Activated T-cell treated with anti-CD3 and anti-CD28 coated beads for 4 hours (primary cell): ENCODE results near the gene DPP6.

Experiments used
- DNase-seq: peaks from one replicate; pipeline ENCODE4 v3.0.0-alpha.2; 2020

Gene DPP6

DNA sequence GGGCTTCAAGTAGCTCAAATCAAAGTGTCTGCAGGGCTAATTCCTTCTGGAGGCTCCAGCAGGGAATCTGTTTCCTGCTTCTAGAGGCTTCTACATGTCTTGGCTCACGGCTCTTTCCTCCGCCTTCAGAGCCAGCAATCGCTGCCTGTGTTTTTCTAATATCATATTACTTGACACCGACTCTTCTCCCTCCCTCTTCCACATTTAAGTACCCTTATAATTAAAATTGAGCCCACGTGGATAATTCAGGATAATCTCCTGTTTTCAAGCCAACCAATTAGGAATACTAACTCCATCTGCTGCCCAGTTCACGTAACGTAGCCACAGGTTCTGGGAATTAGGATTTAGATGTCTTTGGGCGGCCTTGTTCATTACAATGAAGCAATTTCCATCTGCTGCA, 372.2 kb downstream of the DPP6 start:
- no peak for DNase-seq

DNA sequence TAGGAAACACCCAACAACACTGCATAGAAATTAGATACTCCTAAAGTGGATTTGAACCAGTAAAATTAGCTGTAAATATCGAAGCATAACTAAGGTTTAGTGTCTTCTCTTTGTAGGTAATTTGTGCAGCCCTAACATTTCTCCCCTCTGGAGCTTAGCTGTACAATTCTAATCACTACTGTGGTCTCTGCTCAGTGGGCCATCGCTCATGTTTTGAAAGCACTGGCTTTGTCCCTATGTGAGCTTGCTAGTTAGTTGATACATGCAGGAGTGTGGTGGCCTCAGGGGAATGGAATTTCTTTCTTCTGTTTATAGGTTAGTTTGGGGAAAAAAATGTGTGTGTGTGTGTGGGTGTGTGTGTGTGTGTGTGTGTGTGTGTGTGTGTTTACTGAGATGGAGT, 373.1 kb downstream of the DPP6 start:
- no peak for DNase-seq

- no peak for DNase-seq
Observed at GRCh38 chr7:154426778-154427177, 374.6 kb downstream of the DPP6 start.

DNA sequence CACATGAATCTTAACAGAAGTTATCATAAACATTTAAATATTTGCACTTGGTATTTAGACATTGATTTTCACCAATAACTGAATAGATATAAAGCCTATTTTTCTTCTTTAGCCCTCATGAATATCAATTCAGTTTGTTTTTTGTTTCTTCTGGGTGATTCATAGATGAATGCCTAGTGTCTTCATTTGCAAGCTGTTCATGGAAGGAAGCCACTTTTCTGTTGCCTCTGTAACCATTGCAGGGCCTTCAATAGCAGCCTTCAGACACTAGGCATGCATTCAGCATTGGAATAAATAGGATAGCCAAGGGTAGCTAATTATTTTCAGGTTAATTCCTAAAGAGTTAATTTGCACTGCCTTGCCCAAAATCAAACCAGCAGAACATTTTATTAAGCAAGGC, 375.3 kb downstream of the DPP6 start:
- no peak for DNase-seq

GRCh38 chr7:154429666-154430404, 377.6 kb downstream of the DPP6 start:
- no peak for DNase-seq

GRCh38 chr7:154430640-154431039, 378.4 kb downstream of the DPP6 start:
- DNase-seq, result no peak

GRCh38 chr7:154431045-154431444, 378.8 kb downstream of the DPP6 start:
- no peak for DNase-seq

DNA sequence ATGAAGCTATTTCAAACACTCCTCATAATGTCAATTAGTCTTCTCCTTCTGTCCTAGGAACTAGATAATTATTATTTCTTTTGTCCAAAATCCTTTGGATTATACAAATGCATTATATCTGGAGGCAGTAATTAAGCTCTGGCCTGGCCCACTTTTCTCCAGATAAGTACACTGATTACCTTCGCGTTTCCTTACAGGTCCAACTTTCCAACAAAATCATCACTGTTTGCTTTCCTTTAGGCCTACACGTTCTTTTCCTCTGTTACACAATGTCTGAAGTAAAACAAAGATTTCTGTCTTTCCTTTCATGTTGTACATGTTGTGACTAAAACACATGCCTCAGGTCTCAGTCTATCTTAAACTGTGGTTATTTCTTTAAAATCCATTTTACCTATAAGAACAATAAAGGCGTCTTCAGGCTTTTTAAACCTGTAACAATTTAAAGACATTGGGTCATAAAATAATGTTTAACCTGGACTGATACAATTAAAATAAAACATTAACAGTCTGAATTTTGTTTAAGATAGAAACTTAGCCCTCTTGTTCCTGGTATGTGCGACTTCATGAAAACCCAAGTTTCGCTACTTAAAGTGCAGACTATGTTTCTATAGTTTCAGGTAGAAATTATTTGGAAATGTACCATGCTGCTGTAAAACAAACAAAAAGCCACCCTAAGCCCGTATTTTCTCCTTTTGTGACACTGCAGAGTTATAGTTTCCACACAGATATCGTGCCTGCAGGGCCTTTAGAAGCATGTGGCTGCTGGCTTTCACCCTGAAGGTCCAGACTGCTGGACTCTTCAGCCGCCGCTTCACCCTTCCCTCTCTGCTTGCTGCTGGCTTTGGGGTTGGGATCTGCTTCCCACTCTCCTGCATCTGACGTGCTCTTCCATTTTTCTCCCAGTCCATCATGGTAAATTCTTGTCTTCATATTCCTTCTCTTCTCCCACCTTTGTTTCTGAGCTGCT, 381.7 kb downstream of the DPP6 start:
- no peak for DNase-seq

- DNase-seq, result no peak
Observed at GRCh38 chr7:154436560-154436959, 384.4 kb downstream of the DPP6 start.

DNA sequence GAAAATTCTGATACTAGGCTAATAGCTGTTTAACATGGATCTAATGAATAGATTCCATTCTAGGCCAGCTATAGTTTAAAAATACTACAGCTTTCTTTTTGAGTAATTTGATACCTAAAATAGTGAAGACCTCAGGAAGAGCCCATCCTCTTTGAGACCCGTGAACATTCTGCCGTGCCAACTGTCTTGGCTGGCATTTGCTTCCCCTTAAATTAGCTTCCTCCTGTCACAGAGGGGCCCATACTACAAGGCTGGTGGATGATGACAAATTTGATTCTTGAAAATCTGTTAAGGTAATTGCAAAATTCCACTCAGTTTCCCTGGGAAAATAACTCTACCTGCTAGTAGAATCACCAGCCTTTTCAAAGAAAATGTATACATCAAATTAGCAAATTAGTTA, 385.0 kb downstream of the DPP6 start:
- no peak for DNase-seq

DNA sequence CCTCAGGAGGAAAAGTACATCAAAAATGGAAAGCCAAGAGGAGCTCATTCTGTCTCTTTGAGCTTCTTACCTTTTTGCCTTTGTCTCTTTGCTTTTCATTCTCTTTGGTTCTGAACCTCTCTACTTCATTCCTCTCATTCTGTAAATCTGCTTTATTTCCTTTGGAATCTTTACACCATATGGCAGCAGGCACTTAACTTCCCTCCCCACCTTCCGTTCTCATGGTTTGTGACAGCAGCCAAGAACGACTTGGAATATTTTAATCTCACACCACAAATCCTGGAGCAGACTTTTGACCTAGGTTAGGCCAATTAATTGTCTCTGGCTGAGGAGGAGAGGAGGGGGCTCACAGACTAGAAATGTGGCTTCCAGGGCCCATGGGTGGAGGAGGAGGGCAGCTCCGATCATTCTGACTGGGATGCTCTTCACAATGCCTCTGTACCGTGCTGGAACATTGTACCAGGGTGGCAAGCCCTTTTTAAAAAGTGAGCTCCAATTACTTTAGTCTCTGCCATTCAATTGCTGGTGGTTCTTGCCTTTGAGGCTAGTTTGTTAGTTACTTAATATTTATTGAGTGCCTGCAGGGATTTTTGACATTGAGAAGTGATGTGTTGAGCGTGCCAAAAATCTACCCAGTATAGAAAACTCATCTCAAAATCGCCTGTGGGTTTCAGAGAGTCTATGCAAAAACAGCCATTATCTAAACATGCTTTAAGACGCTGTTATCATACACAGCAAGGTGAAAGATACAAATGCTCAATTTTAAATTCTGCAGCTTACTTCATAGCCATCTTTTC, 386.6 kb downstream of the DPP6 start:
- DNase-seq, result no peak

DNA sequence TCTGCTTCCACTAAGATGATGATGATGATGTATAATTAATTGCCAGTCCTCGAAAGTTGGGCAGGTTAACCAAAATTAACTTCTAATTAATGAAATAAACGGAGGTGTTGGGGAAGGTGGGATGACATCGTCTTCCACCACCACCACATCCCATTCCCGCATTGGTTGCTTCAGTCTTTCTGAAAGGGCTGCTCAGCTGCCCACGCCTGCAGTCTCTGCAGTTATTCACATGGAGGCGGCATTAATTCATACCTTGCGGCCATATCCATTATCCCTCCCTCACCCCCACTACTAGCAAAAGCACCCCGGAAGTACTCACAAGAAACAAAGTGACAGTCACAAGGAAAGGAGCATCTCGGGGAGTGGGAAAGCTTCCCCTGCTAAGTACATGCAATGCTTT, 387.9 kb downstream of the DPP6 start:
- DNase-seq, result no peak

DNA sequence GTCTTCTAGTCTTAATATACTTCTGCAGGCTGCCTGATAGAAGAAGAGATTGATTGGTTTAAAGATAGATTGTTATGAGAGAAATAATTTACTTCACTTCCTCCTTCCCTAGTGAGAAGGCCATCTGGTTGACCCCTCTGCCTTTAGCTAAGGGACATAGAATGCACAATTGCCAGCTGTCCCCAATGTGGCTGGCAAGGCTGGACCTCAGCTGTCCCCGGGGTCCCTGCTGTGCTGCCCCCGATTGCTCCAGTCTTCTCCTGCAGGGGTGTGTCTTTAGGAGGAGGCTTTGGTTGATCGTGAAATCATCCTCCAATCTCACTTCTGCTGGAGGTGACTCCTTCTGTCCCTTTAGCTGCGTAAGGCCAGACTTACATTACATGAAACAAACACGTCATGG, 388.5 kb downstream of the DPP6 start:
- DNase-seq, result no peak

DNA sequence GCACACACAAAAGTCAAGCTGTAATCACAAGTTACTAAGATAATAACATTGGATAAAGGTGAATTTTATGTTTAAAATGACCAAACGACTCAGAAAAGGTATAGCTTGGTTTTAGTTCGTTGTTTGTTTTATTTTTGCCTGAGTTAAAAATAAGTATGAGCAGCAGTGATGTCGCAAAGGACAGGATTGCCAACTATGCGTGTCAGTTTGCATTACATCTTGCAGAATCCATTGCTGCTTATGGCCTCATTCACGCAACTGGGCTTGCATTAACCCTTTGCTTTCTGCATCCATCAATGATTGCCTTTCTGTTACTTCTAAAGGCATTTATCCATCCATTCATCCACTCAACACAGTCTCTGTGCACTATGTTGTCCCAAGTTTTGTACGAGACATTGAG, 389.6 kb downstream of the DPP6 start:
- no peak for DNase-seq

GRCh38 chr7:154442939-154443338, 390.7 kb downstream of the DPP6 start:
- no peak for DNase-seq

GRCh38 chr7:154450451-154450850, 398.3 kb downstream of the DPP6 start:
- DNase-seq, result no peak

DNA sequence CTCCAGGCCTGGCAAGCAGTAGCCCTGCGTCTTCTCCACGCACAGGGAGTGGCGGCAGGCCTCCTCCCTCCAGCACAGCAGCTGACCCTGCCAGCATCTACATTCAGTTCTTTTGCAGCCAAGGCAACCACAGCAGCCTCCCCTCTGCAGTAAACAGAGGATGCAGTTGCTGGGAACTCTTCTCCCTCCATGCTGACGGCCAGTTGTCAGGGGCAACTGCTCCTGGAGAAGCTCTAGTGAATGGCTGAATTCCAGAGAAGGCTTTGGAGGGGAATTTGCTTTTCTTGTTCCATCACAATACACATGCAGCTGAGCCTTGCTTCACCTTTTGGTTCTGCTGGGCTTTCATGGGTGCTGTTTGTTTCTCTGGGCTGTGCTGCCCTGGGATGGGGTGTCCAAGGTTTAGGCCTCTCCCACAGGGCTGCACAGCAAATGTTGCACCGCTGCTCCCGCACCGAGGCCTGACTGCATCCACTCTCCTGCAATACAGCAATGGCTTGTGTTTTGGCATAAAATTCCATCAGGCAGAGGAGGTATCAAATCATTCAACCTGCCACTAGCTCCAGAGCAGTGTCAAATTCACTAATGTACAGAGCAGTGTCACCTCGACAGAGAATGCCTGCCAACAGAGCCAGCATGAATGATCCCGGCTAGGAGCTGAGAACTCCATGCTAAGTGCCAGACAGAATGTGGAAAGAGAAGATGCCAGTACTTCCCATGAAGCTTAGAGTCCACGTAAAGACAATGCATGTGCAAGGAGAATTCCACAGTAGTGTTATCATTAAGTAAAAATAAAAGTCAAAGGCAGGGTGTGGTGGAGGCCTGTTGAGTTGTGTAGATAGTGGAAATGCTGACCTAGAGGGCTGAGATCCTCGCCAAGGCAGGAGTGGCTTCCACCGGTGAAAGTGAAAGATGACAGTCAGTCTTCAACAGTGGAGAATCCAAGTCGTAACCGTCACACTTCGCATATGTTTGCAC, 399.6 kb downstream of the DPP6 start:
- DNase-seq, result no peak

- DNase-seq, result no peak
Observed at GRCh38 chr7:154463794-154464193, 411.6 kb downstream of the DPP6 start.

DNA sequence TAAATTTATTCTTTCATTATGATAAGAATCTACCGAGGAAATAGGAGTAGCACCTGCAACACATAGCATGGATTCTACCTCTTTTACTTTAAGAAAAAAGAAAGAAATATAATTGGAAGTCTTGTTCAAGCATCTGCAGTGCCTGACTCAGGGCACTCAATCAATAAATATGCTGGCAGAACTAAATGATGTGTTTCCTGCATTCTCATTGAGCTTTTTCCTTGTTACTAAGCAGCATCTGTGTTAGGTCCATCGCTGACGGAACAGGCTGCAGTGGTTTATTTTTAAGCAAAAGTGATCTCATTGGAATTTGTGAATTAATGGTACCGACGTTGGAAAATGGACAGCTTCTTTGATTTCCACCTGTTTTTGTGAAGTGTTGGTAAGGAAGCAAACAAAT, 417.5 kb downstream of the DPP6 start:
- no peak for DNase-seq

DNA sequence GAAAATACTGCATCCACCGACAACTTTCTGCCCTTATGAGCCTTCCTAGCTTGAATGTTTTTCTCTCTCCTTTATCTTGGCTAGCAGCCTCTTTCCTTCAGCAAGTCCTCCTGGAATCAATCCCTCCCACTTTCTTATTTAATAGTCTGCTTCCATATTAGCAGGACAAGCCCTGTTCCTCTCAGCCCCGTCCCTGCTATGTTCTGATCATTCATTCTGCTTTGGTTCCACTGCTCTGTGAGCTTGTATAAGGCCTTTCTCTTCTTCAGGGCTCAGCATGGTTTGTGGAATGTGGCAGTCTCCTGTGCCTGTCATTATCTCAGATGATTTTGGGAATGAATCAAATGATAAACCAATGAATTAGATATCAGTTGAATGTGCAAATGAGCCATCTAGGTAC, 420.1 kb downstream of the DPP6 start:
- no peak for DNase-seq

DNA sequence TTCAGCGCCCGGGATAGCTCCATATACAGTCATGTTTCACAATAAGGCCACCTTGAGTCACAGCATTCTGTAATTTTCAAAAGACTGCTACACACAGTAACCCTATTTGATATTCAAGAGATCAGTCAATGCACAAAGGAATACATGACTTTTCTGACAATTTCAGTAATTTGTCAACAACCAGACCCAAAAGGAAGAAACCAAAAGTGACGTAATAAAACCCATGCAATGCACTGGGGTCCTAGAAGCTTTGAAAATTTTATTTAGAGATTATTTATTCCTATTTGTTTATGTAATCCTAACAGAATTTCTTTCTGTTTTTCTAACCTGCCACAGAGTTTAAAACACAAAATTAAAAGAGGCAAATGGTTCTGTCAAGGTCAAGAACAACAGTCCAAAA, 421.2 kb downstream of the DPP6 start:
- no peak for DNase-seq

- no peak for DNase-seq
Observed at GRCh38 chr7:154474903-154475520, 422.8 kb downstream of the DPP6 start.
